Parathyroid adenoma (tissue), 2 donors: ENCODE measurements around the gene CYP1A1.

Source experiments
- H2AFZ ChIP-seq: fragments of 300-600 bp; sonication (generic); one replicate; pipeline ENCODE4 v1.7.0; 2017; ENCODE audit warnings: antibody characterized with exemption, mild to moderate bottlenecking
- H3K27ac ChIP-seq: fragments of 300-600 bp; sonication (generic); one replicate; pipeline ENCODE4 v1.7.0; 2017
- H3K27me3 ChIP-seq: fragments of 300-600 bp; sonication (generic); one replicate; pipeline ENCODE4 v1.7.0; 2017; ENCODE audit warnings: low read length; ENCODE audit not compliant: control insufficient read depth, insufficient read depth
- H3K36me3 ChIP-seq: fragments of 300-600 bp; sonication (generic); one replicate; pipeline ENCODE4 v1.7.0; 2017; ENCODE audit warnings: low read length; ENCODE audit not compliant: control insufficient read depth, insufficient read depth
- H3K4me1 ChIP-seq: fragments of 300-600 bp; sonication (generic); one replicate; pipeline ENCODE4 v1.7.0; 2017; ENCODE audit warnings: control low read depth
- H3K4me2 ChIP-seq: fragments of 300-600 bp; sonication (generic); one replicate; pipeline ENCODE4 v1.7.0; 2017; ENCODE audit warnings: low read length
- H3K4me3 ChIP-seq: fragments of 300-600 bp; sonication (generic); one replicate; pipeline ENCODE4 v1.7.0; 2017; ENCODE audit warnings: low read depth, low read length
- H3K79me2 ChIP-seq: fragments of 300-600 bp; sonication (generic); one replicate; pipeline ENCODE4 v1.7.0; 2017; ENCODE audit warnings: control low read depth
- H3K9ac ChIP-seq: fragments of 300-600 bp; sonication (generic); one replicate; pipeline ENCODE4 v1.7.0; 2017; ENCODE audit warnings: mild to moderate bottlenecking
- H3K9me3 ChIP-seq: fragments of 300-600 bp; sonication (generic); one replicate; pipeline ENCODE4 v1.7.0; 2017; ENCODE audit warnings: low read length; ENCODE audit not compliant: control insufficient read depth
- CTCF ChIP-seq: fragments of 300-600 bp; sonication (generic); IDR thresholded peaks from one replicate; pipeline ENCODE4 v1.7.0; 2017; ENCODE audit warnings: antibody characterized with exemption, mild to moderate bottlenecking
- donor health status: primary hyperparathyroidism.

Gene CYP1A1

GRCh38 chr15:74752011-74752410 is 26.7 kb upstream of the CYP1A1 start:
- Histone ChIP-seq H3K9me3 (no peaks in the 10 kb centered on the region), H3K9ac (no peak overlapping the region), H3K36me3 (no peaks in the 10 kb centered on the region), H3K27me3 (no peaks in the 10 kb centered on the region), H3K79me2 (no peaks in the 10 kb centered on the region), H3K4me1 (no peaks in the 10 kb centered on the region), H3K4me3 (no peak overlapping the region), H3K27ac (no peak overlapping the region), H2AFZ (no peak overlapping the region), H3K4me2 (no peak overlapping the region)
- TF ChIP-seq CTCF = no peak

GRCh38 chr15:74750751-74751150 is 25.4 kb upstream of the CYP1A1 start:
- Histone ChIP-seq H3K36me3 (no peaks in the 10 kb centered on the region), H3K27ac (no peak overlapping the region), H3K4me2 (no peak overlapping the region), H3K9me3 (no peaks in the 10 kb centered on the region), H3K4me1 (no peaks in the 10 kb centered on the region), H3K27me3 (no peaks in the 10 kb centered on the region), H3K4me3 (no peak overlapping the region), H3K9ac (no peak overlapping the region), H2AFZ (no peak overlapping the region), H3K79me2 (no peaks in the 10 kb centered on the region)
- TF ChIP-seq CTCF = no peak

- Histone ChIP-seq H3K27ac (no peak overlapping the region), H3K4me3 (no peak overlapping the region)
Observed at GRCh38 chr15:74749832-74750231, 24.5 kb upstream of the CYP1A1 start.

GRCh38 chr15:74748322-74748946 is 23.1 kb upstream of the CYP1A1 start, which contains the start of gene CYP1A2:
TSS of gene CYP1A2 (plus strand) at chr15:74748845. CDS start at chr15:74749739, 894 bp downstream.
- H3K79me2 ChIP-seq = no peaks in the 10 kb centered on the region
- no peak within 1 kb of the TSS for H3K4me2 ChIP-seq
- no peak within 1 kb of the TSS for H3K9ac ChIP-seq
- H3K36me3 ChIP-seq = no peaks in the 10 kb centered on the region
- no peak within 1 kb of the TSS for H2AFZ ChIP-seq
- no peak for TF ChIP-seq CTCF
- no peaks in the 10 kb centered on the region for H3K9me3 ChIP-seq
- H3K27me3 ChIP-seq = no peaks in the 10 kb centered on the region
- no peak within 1 kb of the TSS for H3K27ac ChIP-seq
- no peaks in the 10 kb centered on the region for H3K4me1 ChIP-seq
- no peak within 1 kb of the TSS for H3K4me3 ChIP-seq

More at GRCh38 chr15:74749832-74750231, 24.5 kb upstream of the CYP1A1 start:
- TF ChIP-seq CTCF = no peak
- no peaks in the 10 kb centered on the region for H3K79me2 ChIP-seq
- H3K4me1 ChIP-seq = no peaks in the 10 kb centered on the region
- H3K9me3 ChIP-seq = no peaks in the 10 kb centered on the region
- no peak overlapping the region for H3K4me2 ChIP-seq
- H2AFZ ChIP-seq = no peak overlapping the region
- H3K27me3 ChIP-seq = no peaks in the 10 kb centered on the region
- no peak overlapping the region for H3K9ac ChIP-seq
- no peaks in the 10 kb centered on the region for H3K36me3 ChIP-seq

GRCh38 chr15:74746389-74746788 is 21.1 kb upstream of the CYP1A1 start:
- Histone ChIP-seq H3K4me2 (no peak overlapping the region), H3K4me3 (no peak overlapping the region), H3K79me2 (no peaks in the 10 kb centered on the region), H3K9me3 (no peaks in the 10 kb centered on the region), H3K4me1 (no peaks in the 10 kb centered on the region), H3K27me3 (no peaks in the 10 kb centered on the region), H2AFZ (no peak overlapping the region), H3K36me3 (no peaks in the 10 kb centered on the region), H3K9ac (no peak overlapping the region), H3K27ac (no peak overlapping the region)
- TF ChIP-seq CTCF = no peak
